Stimulated activated memory B cell treated with anti-CD40 and anti-IgM and Interleukin-4, amounts not matched to agents 10 μg/mL and 1 μg/mL and 100 μg/mL, for 72 hours (primary cell): Measurements from ENCODE around the gene MUC21.
"Not testable (repeated sequence)": the region's sequence is repeated elsewhere in the genome, so short reads cannot be mapped to it uniquely, and the experiment has no call there.

Source experiments
- ATAC-seq: fragments of 150-1000 bp; cut with Tn5 transposase; 2 replicates; pipeline ENCODE4 v1.10.0; 2021
- H3K27ac Mint-ChIP-seq: one replicate; pipeline ENCODE4 v1.8.0; 2022; ENCODE audit warnings: mild to moderate bottlenecking, mixed read lengths
- H3K27me3 Mint-ChIP-seq: one replicate; pipeline ENCODE4 v1.8.0; 2022; ENCODE audit warnings: mixed read lengths
- H3K36me3 Mint-ChIP-seq: one replicate; pipeline ENCODE4 v1.8.0; 2022; ENCODE audit warnings: mixed read lengths
- H3K4me1 Mint-ChIP-seq: one replicate; pipeline ENCODE4 v1.8.0; 2022; ENCODE audit warnings: mixed read lengths
- H3K4me3 Mint-ChIP-seq: one replicate; pipeline ENCODE4 v1.8.0; 2022; ENCODE audit warnings: mild to moderate bottlenecking, moderate library complexity, mixed read lengths
- H3K9me3 Mint-ChIP-seq: one replicate; pipeline ENCODE4 v1.8.0; 2022; ENCODE audit warnings: mixed read lengths

MUC21 gene

DNA sequence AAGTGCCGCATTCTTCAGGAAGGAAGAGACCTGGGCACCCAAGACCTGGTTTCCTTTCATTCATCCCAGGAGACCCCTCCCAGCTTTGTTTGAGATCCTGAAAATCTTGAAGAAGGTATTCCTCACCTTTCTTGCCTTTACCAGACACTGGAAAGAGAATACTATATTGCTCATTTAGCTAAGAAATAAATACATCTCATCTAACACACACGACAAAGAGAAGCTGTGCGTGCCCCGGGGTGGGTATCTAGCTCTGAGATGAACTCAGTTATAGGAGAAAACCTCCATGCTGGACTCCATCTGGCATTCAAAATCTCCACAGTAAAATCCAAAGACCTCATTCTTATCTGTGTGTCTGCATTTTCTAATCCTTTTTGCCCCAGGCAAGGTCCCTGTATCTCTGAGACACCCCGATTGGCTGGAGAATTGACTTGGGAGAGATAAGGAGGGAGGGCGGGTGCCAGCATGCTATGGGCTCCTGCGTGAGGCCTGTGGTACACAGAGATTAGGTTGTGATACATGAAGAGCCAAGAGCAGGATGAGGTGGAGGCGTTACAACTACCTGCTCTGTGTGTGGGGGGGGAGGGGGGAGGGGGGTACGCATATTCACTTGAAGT lies 4.8 kb downstream of the MUC21 start:
- Mint-ChIP-seq H3K27me3 (peaks cover 24% of the 10 kb centered on the region), H3K36me3 (no peaks in the 10 kb centered on the region), H3K4me1 (peaks cover 12% of the 10 kb centered on the region), H3K27ac (no peak overlapping the region), H3K9me3 (no peaks in the 10 kb centered on the region), H3K4me3 (no peak overlapping the region)
- ATAC-seq: no peak

DNA sequence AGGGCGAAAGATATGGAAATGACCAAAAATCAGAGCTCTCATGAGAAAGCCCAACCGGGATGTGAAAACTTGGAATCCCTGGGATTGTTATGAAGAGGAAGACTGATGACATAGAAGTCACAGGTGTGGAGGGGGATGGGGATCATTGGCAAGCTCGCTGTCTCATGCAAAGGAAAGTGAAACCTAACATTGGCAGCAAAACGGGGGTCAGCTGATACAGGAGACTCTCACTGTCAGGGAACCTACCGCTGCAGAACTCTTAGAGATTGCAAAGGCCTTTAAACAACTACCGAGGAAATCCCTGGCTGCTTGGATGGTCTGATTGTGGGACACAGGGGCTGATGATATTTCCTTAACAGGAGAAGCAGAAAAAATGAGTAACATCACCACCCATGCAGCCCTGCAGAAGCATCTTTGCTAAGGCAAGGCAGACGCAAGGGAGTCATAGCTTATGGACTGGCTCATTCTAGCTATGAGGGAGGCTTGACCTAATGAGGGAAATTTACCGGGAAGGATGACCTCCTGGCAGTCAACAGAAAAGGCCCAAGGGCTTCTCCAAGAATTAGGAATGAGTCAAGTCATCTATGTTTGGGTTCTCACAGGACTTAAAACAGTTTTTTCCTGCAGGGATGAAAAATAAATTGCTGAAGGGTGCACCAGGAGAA lies 7.0 kb downstream of the MUC21 start:
- no peak overlapping the region for H3K4me3 Mint-ChIP-seq
- H3K27me3 Mint-ChIP-seq: peaks cover 8% of the 10 kb centered on the region
- H3K9me3 Mint-ChIP-seq: no peaks in the 10 kb centered on the region
- peaks cover 12% of the 10 kb centered on the region for H3K4me1 Mint-ChIP-seq
- no peak for ATAC-seq
- no peak overlapping the region for H3K27ac Mint-ChIP-seq
- no peaks in the 10 kb centered on the region for H3K36me3 Mint-ChIP-seq

DNA sequence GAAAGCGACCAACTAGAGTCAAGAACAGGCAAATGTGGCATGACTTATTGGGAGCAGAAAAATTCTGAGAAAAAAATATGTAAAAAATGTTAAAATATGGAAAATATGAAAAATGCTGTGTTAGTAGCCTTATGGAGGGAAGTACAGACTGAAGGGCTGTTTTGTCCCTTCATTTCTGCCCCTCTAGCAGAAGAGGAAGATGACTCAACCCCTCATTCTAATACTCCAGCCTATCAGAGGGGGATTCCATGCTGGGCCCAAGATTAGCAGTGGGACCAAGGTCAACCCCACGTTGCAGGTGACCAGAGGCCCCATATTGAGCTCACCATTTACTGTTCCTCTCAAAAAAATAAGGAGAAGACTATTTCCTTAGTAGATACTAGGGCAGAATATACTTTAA lies 8.4 kb downstream of the MUC21 start:
- no peak overlapping the region for H3K27ac Mint-ChIP-seq
- no peak for ATAC-seq
- no peaks in the 10 kb centered on the region for H3K27me3 Mint-ChIP-seq
- no peak overlapping the region for H3K4me3 Mint-ChIP-seq
- no peaks in the 10 kb centered on the region for H3K36me3 Mint-ChIP-seq
- no peaks in the 10 kb centered on the region for H3K9me3 Mint-ChIP-seq
- H3K4me1 Mint-ChIP-seq: peaks cover 12% of the 10 kb centered on the region

- Mint-ChIP-seq H3K9me3 (no peaks in the 10 kb centered on the region), H3K36me3 (no peaks in the 10 kb centered on the region), H3K4me1 (no peaks in the 10 kb centered on the region), H3K27me3 (peaks cover 4% of the 10 kb centered on the region), H3K4me3 (no peak overlapping the region), H3K27ac (no peak overlapping the region)
- ATAC-seq: no peak
Observed at GRCh38 chr6:30997301-30997700, 13.8 kb downstream of the MUC21 start.

DNA sequence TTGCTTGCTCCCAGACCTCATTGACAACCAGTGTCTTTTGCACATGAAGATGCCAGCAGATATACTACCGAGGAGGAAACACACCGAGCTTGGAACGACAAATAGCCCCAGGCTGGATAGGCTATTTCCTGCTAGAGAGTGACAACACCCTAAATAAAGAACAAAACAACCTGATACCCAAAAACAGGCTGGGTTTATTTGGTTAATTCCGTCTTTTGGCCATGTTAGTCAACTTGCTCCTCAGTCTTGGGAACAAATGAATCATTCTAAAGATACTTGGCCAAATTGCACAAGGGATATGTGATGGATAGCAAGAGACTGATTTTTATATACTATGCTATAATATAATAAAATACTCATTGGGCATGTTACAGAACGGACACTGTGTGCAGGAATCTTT lies 15.3 kb downstream of the MUC21 start:
- H3K27me3 Mint-ChIP-seq: peaks cover 15% of the 10 kb centered on the region
- H3K36me3 Mint-ChIP-seq: no peaks in the 10 kb centered on the region
- no peaks in the 10 kb centered on the region for H3K9me3 Mint-ChIP-seq
- no peak overlapping the region for H3K27ac Mint-ChIP-seq
- no peaks in the 10 kb centered on the region for H3K4me1 Mint-ChIP-seq
- no peak for ATAC-seq
- H3K4me3 Mint-ChIP-seq: no peak overlapping the region

DNA sequence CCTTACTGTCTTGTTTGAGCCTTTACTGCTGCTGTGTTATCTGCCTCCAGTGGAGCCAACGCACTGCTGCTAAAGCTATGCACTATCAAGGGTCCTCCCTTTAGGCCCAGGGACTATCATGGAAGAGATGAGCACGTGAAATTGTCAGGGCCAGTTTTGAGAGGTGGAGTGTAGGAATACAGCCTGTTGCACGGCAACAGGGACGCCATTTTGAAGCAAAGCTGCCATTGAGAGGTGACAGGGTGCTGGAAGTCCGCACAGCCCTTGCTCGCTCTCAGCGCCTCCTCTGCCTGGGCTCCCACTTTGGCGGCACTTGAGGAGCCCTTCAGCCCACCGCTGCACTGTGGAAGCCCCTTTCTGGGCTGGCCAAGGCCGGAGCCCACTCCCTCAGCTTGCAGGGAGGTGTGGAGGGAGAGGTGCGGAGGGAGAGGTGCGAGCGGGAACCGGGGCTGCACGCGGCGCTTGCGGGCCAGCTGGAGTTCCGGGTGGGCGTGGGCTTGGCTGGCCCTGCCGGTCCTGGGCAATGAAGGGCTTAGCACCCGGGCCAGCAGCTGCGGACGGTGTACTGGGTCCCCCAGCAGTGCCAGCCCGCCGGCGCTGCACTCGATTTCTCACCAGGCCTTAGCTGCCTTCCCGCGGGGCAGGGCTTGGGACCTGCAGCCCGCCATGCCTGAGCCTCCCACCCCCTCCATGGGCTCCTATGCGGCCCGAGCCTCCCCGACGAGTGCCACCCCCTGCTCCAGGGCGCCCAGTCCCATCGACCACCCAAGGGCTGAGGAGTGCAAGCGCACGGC lies 16.7 kb downstream of the MUC21 start:
- ATAC-seq, H3K4me1 Mint-ChIP-seq, H3K36me3 Mint-ChIP-seq, H3K9me3 Mint-ChIP-seq, H3K4me3 Mint-ChIP-seq, H3K27ac Mint-ChIP-seq: not testable (repeated sequence)
- peaks cover 15% of the 10 kb centered on the region for H3K27me3 Mint-ChIP-seq

GRCh38 chr6:31001281-31001888 lies 17.9 kb downstream of the MUC21 start:
- no peaks in the 10 kb centered on the region for H3K9me3 Mint-ChIP-seq
- no peaks in the 10 kb centered on the region for H3K4me1 Mint-ChIP-seq
- ATAC-seq: no peak
- no peak overlapping the region for H3K27ac Mint-ChIP-seq
- no peak overlapping the region for H3K4me3 Mint-ChIP-seq
- no peaks in the 10 kb centered on the region for H3K36me3 Mint-ChIP-seq
- peaks cover 23% of the 10 kb centered on the region for H3K27me3 Mint-ChIP-seq

DNA sequence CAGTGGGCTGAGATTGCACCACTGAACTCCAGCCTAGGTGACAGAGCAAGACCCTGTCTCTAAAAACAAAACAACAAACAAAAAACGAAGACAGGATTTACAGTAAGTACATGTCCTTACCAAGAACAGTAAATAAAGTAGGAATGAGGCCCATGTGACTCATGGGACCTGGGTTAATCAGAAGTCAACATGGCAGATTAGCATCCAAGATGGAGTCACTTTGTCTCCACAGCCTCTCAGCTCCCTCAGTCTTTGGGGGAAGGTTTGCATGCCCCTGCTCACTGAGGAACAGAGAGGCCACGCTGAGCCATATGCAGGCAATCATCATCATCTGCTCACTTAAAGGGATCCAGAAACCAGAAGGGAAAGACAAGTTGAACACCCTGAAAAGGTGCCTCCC lies 19.0 kb downstream of the MUC21 start:
- H3K27me3 Mint-ChIP-seq: peaks cover 27% of the 10 kb centered on the region
- no peak overlapping the region for H3K27ac Mint-ChIP-seq
- no peaks in the 10 kb centered on the region for H3K36me3 Mint-ChIP-seq
- no peak overlapping the region for H3K4me3 Mint-ChIP-seq
- no peak for ATAC-seq
- H3K4me1 Mint-ChIP-seq: no peaks in the 10 kb centered on the region
- H3K9me3 Mint-ChIP-seq: no peaks in the 10 kb centered on the region

GRCh38 chr6:31004794-31005193 lies 21.3 kb downstream of the MUC21 start:
- H3K4me3 Mint-ChIP-seq: no peak overlapping the region
- H3K27ac Mint-ChIP-seq: no peak overlapping the region
- no peaks in the 10 kb centered on the region for H3K9me3 Mint-ChIP-seq
- H3K4me1 Mint-ChIP-seq: no peaks in the 10 kb centered on the region
- peaks cover 36% of the 10 kb centered on the region for H3K27me3 Mint-ChIP-seq
- no peaks in the 10 kb centered on the region for H3K36me3 Mint-ChIP-seq
- ATAC-seq: no peak

DNA sequence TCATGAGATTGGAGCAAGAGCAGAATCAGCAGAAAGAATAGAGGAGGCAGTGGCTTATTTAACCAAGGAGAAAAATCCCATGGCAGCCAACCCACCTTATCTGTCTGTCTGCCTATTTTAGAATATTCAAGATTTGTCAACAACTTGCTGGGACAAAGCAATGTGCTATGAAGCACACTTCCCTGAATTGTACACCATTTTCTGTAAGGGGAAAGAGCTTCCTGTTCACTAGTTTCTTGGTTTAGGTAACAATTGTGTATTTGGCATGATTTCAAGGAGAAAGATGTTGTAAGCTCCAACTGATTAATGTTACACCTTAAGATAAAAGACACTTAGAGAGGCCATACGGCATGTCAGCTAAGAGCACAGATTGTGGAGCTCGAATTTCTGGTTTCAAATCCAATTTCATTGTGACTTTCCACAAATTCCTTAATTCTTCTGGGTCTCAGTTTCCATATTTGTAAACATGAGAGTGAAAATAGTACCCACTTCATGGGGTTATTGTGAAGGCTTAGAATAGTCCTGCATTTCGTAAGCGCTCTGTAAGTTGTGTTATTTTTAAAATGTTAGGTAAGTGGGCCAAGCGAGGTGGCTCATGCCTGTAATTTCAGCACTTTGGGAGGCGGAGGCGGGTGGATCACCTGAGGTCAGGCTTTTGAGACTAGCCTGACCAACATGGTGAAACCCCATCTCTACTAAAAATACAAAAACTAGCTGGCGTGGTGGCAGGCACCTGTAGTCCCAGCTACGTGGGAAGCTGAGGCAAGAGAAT lies 21.9 kb downstream of the MUC21 start:
- ATAC-seq: no peak
- H3K9me3 Mint-ChIP-seq: no peaks in the 10 kb centered on the region
- H3K27me3 Mint-ChIP-seq: peaks cover 39% of the 10 kb centered on the region
- no peak overlapping the region for H3K27ac Mint-ChIP-seq
- H3K4me1 Mint-ChIP-seq: no peaks in the 10 kb centered on the region
- no peak overlapping the region for H3K4me3 Mint-ChIP-seq
- no peaks in the 10 kb centered on the region for H3K36me3 Mint-ChIP-seq

DNA sequence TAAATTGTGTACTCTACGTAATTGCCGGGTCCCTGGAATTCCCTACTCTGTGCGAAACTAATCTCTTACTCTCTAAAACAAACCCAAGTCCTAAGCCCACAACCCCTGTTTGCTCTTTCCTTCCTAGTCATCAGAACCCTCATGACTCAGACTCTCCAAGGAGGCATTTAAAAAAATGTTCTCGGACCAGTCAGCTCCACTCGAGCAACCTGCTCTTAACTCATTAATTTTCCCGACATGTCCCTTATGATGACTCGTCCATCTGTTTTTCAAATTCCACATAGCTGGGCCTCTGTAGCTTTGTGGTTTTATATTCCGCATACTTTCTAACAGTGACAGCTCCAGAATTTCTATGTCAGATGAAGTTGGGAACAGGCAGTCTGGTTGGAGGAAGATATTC lies 24.2 kb downstream of the MUC21 start:
- H3K27me3 Mint-ChIP-seq: peaks cover 53% of the 10 kb centered on the region
- ATAC-seq: no peak
- no peak overlapping the region for H3K4me3 Mint-ChIP-seq
- H3K36me3 Mint-ChIP-seq: no peaks in the 10 kb centered on the region
- no peaks in the 10 kb centered on the region for H3K4me1 Mint-ChIP-seq
- H3K27ac Mint-ChIP-seq: no peak overlapping the region
- H3K9me3 Mint-ChIP-seq: no peaks in the 10 kb centered on the region

DNA sequence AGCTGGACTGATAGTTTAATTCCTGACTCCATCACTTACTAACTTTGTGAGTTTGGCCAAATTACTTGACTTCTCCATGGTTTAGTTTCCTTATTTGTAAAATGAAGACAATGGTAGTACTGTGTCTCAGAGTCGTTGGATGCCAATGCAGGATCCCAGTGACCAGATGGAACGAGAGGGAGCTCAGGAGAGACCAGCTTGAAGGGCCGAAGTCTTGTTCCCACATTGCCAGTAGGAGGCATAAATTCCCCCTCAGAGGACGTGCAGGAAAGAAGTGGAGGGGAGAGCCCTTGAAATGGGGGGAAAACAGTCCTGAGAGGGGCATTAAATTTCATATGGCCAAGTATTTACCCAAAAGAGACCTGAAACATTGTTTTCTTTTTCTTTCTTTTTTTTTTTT lies 24.6 kb downstream of the MUC21 start:
- Mint-ChIP-seq H3K27me3 (peaks cover 53% of the 10 kb centered on the region), H3K9me3 (no peaks in the 10 kb centered on the region), H3K36me3 (no peaks in the 10 kb centered on the region), H3K27ac (no peak overlapping the region), H3K4me3 (no peak overlapping the region), H3K4me1 (no peaks in the 10 kb centered on the region)
- ATAC-seq: no peak

DNA sequence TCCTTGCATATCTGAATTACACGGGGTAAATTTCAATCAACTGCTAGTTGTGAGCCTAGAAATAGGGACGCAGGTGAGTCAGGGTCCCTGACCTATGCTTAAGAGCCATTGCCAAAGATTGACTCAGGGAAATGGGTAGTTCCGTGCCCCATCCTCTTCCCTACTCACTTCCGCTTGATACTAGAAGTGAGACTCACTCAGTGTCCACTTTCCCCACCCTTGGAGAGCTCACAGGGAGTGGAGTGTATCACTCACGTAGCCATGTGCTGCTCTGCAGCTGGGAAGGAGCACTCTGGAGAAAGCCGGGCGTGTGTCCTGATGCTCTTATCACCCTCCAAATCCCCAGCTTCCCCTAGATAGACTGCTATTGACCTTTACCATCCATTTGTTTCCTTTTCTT lies 26.2 kb downstream of the MUC21 start:
- ATAC-seq: no peak
- Mint-ChIP-seq H3K4me3 (no peak overlapping the region), H3K4me1 (no peaks in the 10 kb centered on the region), H3K36me3 (no peaks in the 10 kb centered on the region), H3K27me3 (peaks cover 66% of the 10 kb centered on the region), H3K27ac (no peak overlapping the region), H3K9me3 (peaks cover 3% of the 10 kb centered on the region)

- ATAC-seq: no peak
- no peak within 1 kb of the TSS for H3K4me3 Mint-ChIP-seq
- H3K4me1 Mint-ChIP-seq: no peaks in the 10 kb centered on the region
- H3K27ac Mint-ChIP-seq: no peak within 1 kb of the TSS
- H3K27me3 Mint-ChIP-seq: peaks cover 74% of the 10 kb centered on the region
- no peaks in the 10 kb centered on the region for H3K36me3 Mint-ChIP-seq
- H3K9me3 Mint-ChIP-seq: peaks cover 4% of the 10 kb centered on the region
Observed at GRCh38 chr6:31010393-31011060, 27.0 kb downstream of the MUC21 start, which contains the start of gene MUC22. Gene MUC22, plus strand, starts transcription at chr6:31010474. Its CDS starts 233 bp downstream, at chr6:31010707.
